ENCODE results near the gene GPC5. TPM values are rescaled to one million over a fixed set of nuclear protein-coding genes. Genes with fewer than 3 reads are reported as not detected.

The GPC5 gene
- total and polyA plus RNA-seq, 2 donors (not counting 3 experiments of a cell fraction or from before 2014, with no cell fraction given) = 0.59 to 0.97 TPM

DNA sequence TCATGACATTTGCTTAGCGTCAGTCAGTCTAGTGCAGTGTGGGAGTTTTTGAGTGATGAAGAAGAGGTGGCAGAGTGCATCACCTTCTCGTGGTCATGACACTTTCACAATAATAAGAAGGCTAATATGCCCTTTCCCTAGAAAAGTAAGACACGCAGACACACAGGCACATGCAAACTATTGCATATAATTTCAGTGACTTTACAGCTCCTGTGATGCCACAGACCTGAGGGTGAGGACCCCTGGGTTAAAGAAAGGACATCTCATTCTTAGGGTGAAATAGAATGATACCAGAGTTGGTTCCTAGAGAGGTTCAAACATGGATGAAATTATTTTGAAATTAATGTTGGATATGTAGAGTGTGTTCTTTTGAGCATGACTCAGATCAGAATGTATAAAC lies 300.3 kb downstream of the GPC5 start:
- FAIRE-seq (no peak), DNase-seq (ENCODE audit: low read depth, low spot score) (no peak)
- H3K9me1 ChIP-seq (replicated peaks; ENCODE audit: control insufficient read depth, extremely low read depth, insufficient read depth, low read length) = no peaks in the 10 kb centered on the region
- TF ChIP-seq, protein P1, sequence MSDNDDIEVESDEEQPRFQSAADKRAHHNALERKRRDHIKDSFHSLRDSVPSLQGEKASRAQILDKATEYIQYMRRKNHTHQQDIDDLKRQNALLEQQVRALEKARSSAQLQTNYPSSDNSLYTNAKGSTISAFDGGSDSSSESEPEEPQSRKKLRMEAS (IDR thresholded peaks at IDR 0.05; ENCODE audit: insufficient read depth, insufficient read length) = no peak
- no peak for TF ChIP-seq MYC (IDR thresholded peaks at IDR 0.05; ENCODE audit: low read depth, low read length)
- TF ChIP-seq, protein P2, sequence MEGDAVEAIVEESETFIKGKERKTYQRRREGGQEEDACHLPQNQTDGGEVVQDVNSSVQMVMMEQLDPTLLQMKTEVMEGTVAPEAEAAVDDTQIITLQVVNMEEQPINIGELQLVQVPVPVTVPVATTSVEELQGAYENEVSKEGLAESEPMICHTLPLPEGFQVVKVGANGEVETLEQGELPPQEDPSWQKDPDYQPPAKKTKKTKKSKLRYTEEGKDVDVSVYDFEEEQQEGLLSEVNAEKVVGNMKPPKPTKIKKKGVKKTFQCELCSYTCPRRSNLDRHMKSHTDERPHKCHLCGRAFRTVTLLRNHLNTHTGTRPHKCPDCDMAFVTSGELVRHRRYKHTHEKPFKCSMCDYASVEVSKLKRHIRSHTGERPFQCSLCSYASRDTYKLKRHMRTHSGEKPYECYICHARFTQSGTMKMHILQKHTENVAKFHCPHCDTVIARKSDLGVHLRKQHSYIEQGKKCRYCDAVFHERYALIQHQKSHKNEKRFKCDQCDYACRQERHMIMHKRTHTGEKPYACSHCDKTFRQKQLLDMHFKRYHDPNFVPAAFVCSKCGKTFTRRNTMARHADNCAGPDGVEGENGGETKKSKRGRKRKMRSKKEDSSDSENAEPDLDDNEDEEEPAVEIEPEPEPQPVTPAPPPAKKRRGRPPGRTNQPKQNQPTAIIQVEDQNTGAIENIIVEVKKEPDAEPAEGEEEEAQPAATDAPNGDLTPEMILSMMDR (IDR thresholded peaks at IDR 0.05; ENCODE audit: extremely low read depth in 1 of 2, insufficient read depth in 1 of 2, low read depth in 1 of 2, low read length in 2 of 2) = no peak
- no peak for TF ChIP-seq JUN (IDR thresholded peaks at IDR 0.05; ENCODE audit: borderline replicate concordance, insufficient read depth, insufficient read length, low read depth)
- no peak for TF ChIP-seq EZH2 (IDR thresholded peaks at IDR 0.05; ENCODE audit: borderline replicate concordance, low read depth, low read length, severe bottlenecking)
- TF ChIP-seq GATA2 (IDR thresholded peaks at IDR 0.05; ENCODE audit: insufficient read depth, insufficient read length, low read depth, low read length) = no peak
- TF ChIP-seq POLR2A (IDR thresholded peaks at IDR 0.05; ENCODE audit: low read depth, low read length) = no peak
- no peak for TF ChIP-seq FOS (IDR thresholded peaks at IDR 0.05; ENCODE audit: borderline replicate concordance, insufficient read depth, low read length)
- TF ChIP-seq POLR2AphosphoS5 (IDR thresholded peaks at IDR 0.05; ENCODE audit: insufficient read depth, low read depth, low read length) = no peak
- POLR2A ChIA-PET = no interaction called here
- no peaks in the 10 kb centered on the region for H4K20me1 ChIP-seq (replicated peaks; ENCODE audit: control insufficient read depth, extremely low read depth, insufficient read depth, low read length)
- dilution Hi-C loops (cut with MboI; ENCODE audit: extremely low pct_ligation_motif_present, low sequenced_read_pairs) = no loop called here
- intact Hi-C loops (cut with micrococcal nuclease) = no loop called here
- no peaks in the 10 kb centered on the region for H3K9me3 ChIP-seq (replicated peaks; ENCODE audit: control insufficient read depth, insufficient read depth, low read length)
- H3K27ac ChIP-seq (ENCODE audit: insufficient read depth, low read depth, low read length) = no peak overlapping the region
- no peaks in the 10 kb centered on the region for H3K27me3 ChIP-seq (ENCODE audit: control insufficient read depth in 2 of 2, insufficient read depth in 2 of 2, low read length in 2 of 2)
- H3K36me3 ChIP-seq (ENCODE audit: control insufficient read depth in 2 of 2, extremely low read depth in 1 of 2, insufficient read depth in 2 of 2, low read length in 2 of 2) = no peaks in the 10 kb centered on the region
- CTCF ChIA-PET = no interaction called here
- H2AFZ ChIP-seq (ENCODE audit: low read depth, low read length) = no peak overlapping the region
- BruUV-seq (replicated peaks) = no TSS peak
- H3K79me2 ChIP-seq (ENCODE audit: control insufficient read depth, insufficient read depth, low read length) = no peaks in the 10 kb centered on the region
- no peak overlapping the region for H3K9ac ChIP-seq (replicated peaks; ENCODE audit: extremely low read depth, insufficient read depth, low read length)
- no peak overlapping the region for H3K4me2 ChIP-seq (ENCODE audit: insufficient read depth, low read length)
- no peak overlapping the region for H3K4me3 ChIP-seq (replicated peaks in 1 of 3; ENCODE audit: insufficient read depth in 1 of 3, low read depth in 1 of 3, low read length in 3 of 3)
- H3K4me1 ChIP-seq (ENCODE audit: control insufficient read depth, extremely low read depth, insufficient read depth, low read length) = no peaks in the 10 kb centered on the region

Measured in endothelial cell of umbilical vein (primary cell).